NCI-H146 (cell line): ENCODE data around the gene ELOB.

ENCODE experiments used
- DNase-seq: peaks from one replicate; lab custom pipeline; 2025; lab: John Stamatoyannopoulos, UW

ELOB gene

GRCh38 chr16:2767140-2767731, 9.8 kb downstream of the ELOB start:
- DNase-seq = no peak

GRCh38 chr16:2766430-2767139, 10.5 kb downstream of the ELOB start:
- no peak for DNase-seq

- DNase-seq = no peak
These were observed 11.3 kb downstream of the ELOB start for GRCh38 chr16:2765462-2766404.

GRCh38 chr16:2764718-2765117, 12.4 kb downstream of the ELOB start:
- DNase-seq = no peak

GRCh38 chr16:2763173-2763572, 13.9 kb downstream of the ELOB start:
- DNase-seq = no peak

- DNase-seq = no peak
These were observed 14.4 kb downstream of the ELOB start for GRCh38 chr16:2762711-2763110.

- no peak for DNase-seq
These were observed 15.0 kb downstream of the ELOB start for GRCh38 chr16:2761886-2762583.

GRCh38 chr16:2761472-2761871, 15.6 kb downstream of the ELOB start:
- no peak for DNase-seq

- DNase-seq = no peak
These were observed 19.7 kb downstream of the ELOB start for GRCh38 chr16:2757344-2757743.

GRCh38 chr16:2756288-2757015, 20.6 kb downstream of the ELOB start:
- DNase-seq = no peak

GRCh38 chr16:2755158-2755557, 21.9 kb downstream of the ELOB start:
- no peak for DNase-seq

- no peak for DNase-seq
These were observed 23.4 kb downstream of the ELOB start for GRCh38 chr16:2753733-2754020.

GRCh38 chr16:2752850-2753732, 24.0 kb downstream of the ELOB start:
- DNase-seq = peak; percentile 87

GRCh38 chr16:2752035-2752849, 24.8 kb downstream of the ELOB start, which contains the start of gene SRRM2:
SRRM2 (plus strand) TSS chr16:2752638; CDS start chr16:2756365, 3,727 bp downstream.
- peak; percentile 97 for DNase-seq

- peak; percentile 91 for DNase-seq
These were observed 25.5 kb downstream of the ELOB start for GRCh38 chr16:2751577-2752034.

- DNase-seq = no peak
These were observed 27.1 kb downstream of the ELOB start for GRCh38 chr16:2749936-2750335.

GRCh38 chr16:2749476-2749875, 27.6 kb downstream of the ELOB start:
- DNase-seq = no peak

GRCh38 chr16:2748757-2749455, 28.2 kb downstream of the ELOB start:
- peak; percentile 65 for DNase-seq

- DNase-seq = no peak
These were observed 31.1 kb downstream of the ELOB start for GRCh38 chr16:2745961-2746360.
